IMR-90 (cell line): ENCODE data around the gene CARM1.

Experiments used
- CTCF ChIP-seq: conservative IDR thresholded peaks from 2 replicates; pipeline ENCODE4 v1.5.1; 2012; ENCODE audit warnings: mild to moderate bottlenecking, low read depth, low read length, improper control_type of control experiment
- POLR2A ChIP-seq: IDR thresholded peaks from 2 replicates; pipeline ENCODE4 v1.6.1; 2012; ENCODE audit warnings: mild to moderate bottlenecking, low read depth, low read length

GRCh38 chr19:10927730-10928562, 56.6 kb downstream of the CARM1 start:
- TF ChIP-seq CTCF (no peak), POLR2A (no peak)
